Astrocyte (in vitro differentiated cells and primary cell): ENCODE data around the gene ZNF333. TPM values are rescaled to one million over a fixed set of nuclear protein-coding genes. Genes with fewer than 3 reads are reported as not detected.
"Not testable (repeated sequence)": the region's sequence is repeated elsewhere in the genome, so short reads cannot be mapped to it uniquely, and the experiment has no call there.

Experiments
- DNase-seq: peaks from one replicate; pipeline ENCODE4 v3.0.0-alpha.2; 2010; ENCODE audit warnings: low read depth
- FAIRE-seq: peaks from 2 replicates; lab custom pipeline; 2011; peaks lifted over from hg19 to GRCh38; lab: Jason Lieb, UNC
- H2AFZ ChIP-seq: 2 replicates; pipeline ENCODE4 v1.6.0; 2012; ENCODE audit warnings: low read depth, low read length, inconsistent platforms
- H3K27ac ChIP-seq: 2 replicates; pipeline ENCODE4 v1.5.1; 2011; ENCODE audit warnings: low read depth, low read length, inconsistent platforms
- H3K27me3 ChIP-seq: 2 replicates; pipeline ENCODE4 v1.6.0; 2011; ENCODE audit warnings: low read length, inconsistent platforms; ENCODE audit not compliant: insufficient read depth
- H3K36me3 ChIP-seq: 2 replicates; pipeline ENCODE4 v1.5.1; 2011; ENCODE audit warnings: low read length, inconsistent platforms; ENCODE audit not compliant: insufficient read depth
- H3K4me1 ChIP-seq: 2 replicates; pipeline ENCODE4 v1.5.1; 2011; ENCODE audit warnings: low read length, inconsistent platforms; ENCODE audit not compliant: insufficient read depth
- H3K4me2 ChIP-seq: 2 replicates; pipeline ENCODE4 v1.6.0; 2012; ENCODE audit warnings: low read length, inconsistent platforms
- H3K4me3 ChIP-seq: 2 replicates; pipeline ENCODE4 v1.5.1; 2011; ENCODE audit warnings: low read depth, mild to moderate bottlenecking, low read length, inconsistent platforms; ENCODE audit not compliant: insufficient read depth
- H3K79me2 ChIP-seq: 2 replicates; pipeline ENCODE4 v1.6.0; 2012; ENCODE audit warnings: mild to moderate bottlenecking, low read length, inconsistent platforms; ENCODE audit not compliant: insufficient read depth
- H3K9ac ChIP-seq: 2 replicates; pipeline ENCODE4 v1.6.0; 2012; ENCODE audit warnings: mild to moderate bottlenecking, low read length, inconsistent platforms
- H3K9me3 ChIP-seq: 2 replicates; pipeline ENCODE4 v1.5.1; 2012; ENCODE audit warnings: low read depth, mild to moderate bottlenecking, low read length, inconsistent platforms; ENCODE audit not compliant: insufficient read depth
- H4K20me1 ChIP-seq: 2 replicates; pipeline ENCODE4 v1.6.0; 2012; ENCODE audit warnings: low read length, inconsistent platforms; ENCODE audit not compliant: insufficient read depth
- H3K27ac Mint-ChIP-seq: one replicate; pipeline ENCODE4 v1.8.0; 2021; ENCODE audit warnings: mild to moderate bottlenecking, mixed read lengths; ENCODE audit not compliant: unreplicated experiment
- H3K27me3 Mint-ChIP-seq: one replicate; pipeline ENCODE4 v1.8.0; 2021; ENCODE audit warnings: low read depth, mixed read lengths; ENCODE audit not compliant: unreplicated experiment
- H3K36me3 Mint-ChIP-seq: one replicate; pipeline ENCODE4 v1.8.0; 2021; ENCODE audit warnings: low read depth, mixed read lengths; ENCODE audit not compliant: unreplicated experiment
- H3K4me1 Mint-ChIP-seq: one replicate; pipeline ENCODE4 v1.8.0; 2021; ENCODE audit warnings: low read depth, mixed read lengths; ENCODE audit not compliant: unreplicated experiment
- H3K4me3 Mint-ChIP-seq: one replicate; pipeline ENCODE4 v1.8.0; 2021; ENCODE audit warnings: mild to moderate bottlenecking, moderate library complexity, mixed read lengths; ENCODE audit not compliant: unreplicated experiment
- H3K9me3 Mint-ChIP-seq: one replicate; pipeline ENCODE4 v1.8.0; 2021; ENCODE audit warnings: mild to moderate bottlenecking, mixed read lengths; ENCODE audit not compliant: unreplicated experiment
- EZH2 ChIP-seq: IDR thresholded peaks from 2 replicates; pipeline ENCODE4 v1.6.1; 2012; ENCODE audit warnings: mild to moderate bottlenecking, low read length, inconsistent platforms; ENCODE audit not compliant: insufficient read depth
- total RNA-seq: library from RNA; stranded (reverse); gene quantifications from 2 replicates; pipeline ENCODE4 v1.2.1, GENCODE V29; 2021
- TF ChIP-seq, protein P1 (sequence below): IDR thresholded peaks from 2 replicates; pipeline ENCODE4 v1.5.1; 2011; ENCODE audit warnings: low read depth, mild to moderate bottlenecking, inconsistent platforms, low read length, moderate library complexity; ENCODE audit not compliant: insufficient read depth

Gene ZNF333
- total RNA-seq, 1 donor from 2014 or later = 10.4 TPM

DNA sequence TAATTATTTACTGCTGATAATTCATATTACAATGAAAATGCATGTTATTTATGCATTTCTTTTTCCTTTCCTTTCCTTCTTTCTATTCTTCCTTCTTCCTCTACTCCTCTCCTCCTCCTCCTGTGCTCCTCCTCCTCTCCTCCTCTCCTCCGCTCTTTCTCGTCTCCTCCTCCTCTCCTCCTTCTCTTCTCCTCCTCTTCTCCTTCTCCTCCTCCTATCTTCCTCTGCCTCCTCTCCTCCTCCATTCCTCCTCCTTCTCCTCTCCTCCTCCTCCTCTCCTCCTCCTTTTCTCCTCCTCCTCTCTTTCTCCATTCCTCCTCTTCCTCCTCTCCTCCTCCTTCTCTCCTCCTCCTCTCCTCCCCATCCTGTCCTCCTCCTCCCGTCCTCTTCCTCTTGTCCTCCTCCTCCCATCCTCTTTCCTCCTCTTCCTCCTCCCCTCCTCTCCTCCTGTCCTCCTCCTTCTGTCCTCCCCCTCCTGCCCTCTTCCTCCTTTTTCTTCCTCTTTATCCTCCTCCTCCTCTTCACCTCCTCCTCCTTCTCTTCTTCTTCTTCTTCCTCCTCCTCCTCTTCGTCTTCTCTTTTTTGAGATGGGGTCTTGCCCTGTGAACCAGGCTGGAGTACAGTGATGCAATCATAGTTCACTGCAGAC, 73.8 kb downstream of the ZNF333 start:
- FAIRE-seq (no peak), DNase-seq (no peak)
- Mint-ChIP-seq H3K9me3 (peaks cover 10% of the 10 kb centered on the region), H3K27ac (peak overlapping the region; percentile 18), H3K4me3 (no peak overlapping the region), H3K4me1 (no peaks in the 10 kb centered on the region), H3K27me3 (peaks cover 12% of the 10 kb centered on the region), H3K36me3 (no peaks in the 10 kb centered on the region)
- H2AFZ ChIP-seq = no peak overlapping the region
- H3K9ac ChIP-seq = no peak overlapping the region
- no peaks in the 10 kb centered on the region for H3K9me3 ChIP-seq
- no peaks in the 10 kb centered on the region for H3K36me3 ChIP-seq
- H3K4me3 ChIP-seq = no peak overlapping the region
- no peak overlapping the region for H3K27ac ChIP-seq
- no peak overlapping the region for H3K4me2 ChIP-seq
- no peaks in the 10 kb centered on the region for H3K27me3 ChIP-seq
- H4K20me1 ChIP-seq = no peaks in the 10 kb centered on the region
- no peaks in the 10 kb centered on the region for H3K4me1 ChIP-seq
- no peaks in the 10 kb centered on the region for H3K79me2 ChIP-seq
- TF ChIP-seq, protein P1, sequence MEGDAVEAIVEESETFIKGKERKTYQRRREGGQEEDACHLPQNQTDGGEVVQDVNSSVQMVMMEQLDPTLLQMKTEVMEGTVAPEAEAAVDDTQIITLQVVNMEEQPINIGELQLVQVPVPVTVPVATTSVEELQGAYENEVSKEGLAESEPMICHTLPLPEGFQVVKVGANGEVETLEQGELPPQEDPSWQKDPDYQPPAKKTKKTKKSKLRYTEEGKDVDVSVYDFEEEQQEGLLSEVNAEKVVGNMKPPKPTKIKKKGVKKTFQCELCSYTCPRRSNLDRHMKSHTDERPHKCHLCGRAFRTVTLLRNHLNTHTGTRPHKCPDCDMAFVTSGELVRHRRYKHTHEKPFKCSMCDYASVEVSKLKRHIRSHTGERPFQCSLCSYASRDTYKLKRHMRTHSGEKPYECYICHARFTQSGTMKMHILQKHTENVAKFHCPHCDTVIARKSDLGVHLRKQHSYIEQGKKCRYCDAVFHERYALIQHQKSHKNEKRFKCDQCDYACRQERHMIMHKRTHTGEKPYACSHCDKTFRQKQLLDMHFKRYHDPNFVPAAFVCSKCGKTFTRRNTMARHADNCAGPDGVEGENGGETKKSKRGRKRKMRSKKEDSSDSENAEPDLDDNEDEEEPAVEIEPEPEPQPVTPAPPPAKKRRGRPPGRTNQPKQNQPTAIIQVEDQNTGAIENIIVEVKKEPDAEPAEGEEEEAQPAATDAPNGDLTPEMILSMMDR = no peak
- TF ChIP-seq EZH2 = no peak

DNA sequence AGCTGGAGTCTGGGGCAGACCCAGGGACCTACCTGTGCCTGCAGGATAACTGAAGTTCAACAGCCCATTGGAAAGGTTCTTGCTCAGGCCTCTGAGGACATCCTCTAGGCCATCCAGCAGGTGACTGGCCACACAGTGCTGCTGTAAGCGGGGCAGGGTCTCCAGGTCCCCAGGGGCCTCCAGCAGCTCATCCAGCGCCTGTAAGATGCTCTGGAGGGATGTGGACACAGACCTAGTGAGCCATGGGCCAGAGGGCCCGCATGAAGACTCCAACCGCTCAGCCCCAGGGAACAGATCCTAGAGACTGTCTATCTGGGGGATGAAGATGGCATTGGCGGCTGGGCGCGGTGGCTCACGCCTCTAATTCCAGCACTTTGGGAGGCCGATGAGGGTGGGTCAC, 74.6 kb downstream of the ZNF333 start:
- TF ChIP-seq EZH2 = no peak
- Mint-ChIP-seq H3K27ac (no peak overlapping the region), H3K4me3 (no peak overlapping the region), H3K4me1 (no peaks in the 10 kb centered on the region), H3K9me3 (peaks cover 10% of the 10 kb centered on the region), H3K36me3 (no peaks in the 10 kb centered on the region), H3K27me3 (peaks cover 13% of the 10 kb centered on the region)
- no peak overlapping the region for H2AFZ ChIP-seq
- H3K36me3 ChIP-seq = no peaks in the 10 kb centered on the region
- no peak overlapping the region for H3K9ac ChIP-seq
- H3K27ac ChIP-seq = no peak overlapping the region
- H3K4me2 ChIP-seq = no peak overlapping the region
- H3K79me2 ChIP-seq = no peaks in the 10 kb centered on the region
- no peaks in the 10 kb centered on the region for H3K4me1 ChIP-seq
- no peak overlapping the region for H3K4me3 ChIP-seq
- DNase-seq (no peak), FAIRE-seq (no peak)
- no peaks in the 10 kb centered on the region for H3K9me3 ChIP-seq
- no peaks in the 10 kb centered on the region for H4K20me1 ChIP-seq
- H3K27me3 ChIP-seq = no peaks in the 10 kb centered on the region

DNA sequence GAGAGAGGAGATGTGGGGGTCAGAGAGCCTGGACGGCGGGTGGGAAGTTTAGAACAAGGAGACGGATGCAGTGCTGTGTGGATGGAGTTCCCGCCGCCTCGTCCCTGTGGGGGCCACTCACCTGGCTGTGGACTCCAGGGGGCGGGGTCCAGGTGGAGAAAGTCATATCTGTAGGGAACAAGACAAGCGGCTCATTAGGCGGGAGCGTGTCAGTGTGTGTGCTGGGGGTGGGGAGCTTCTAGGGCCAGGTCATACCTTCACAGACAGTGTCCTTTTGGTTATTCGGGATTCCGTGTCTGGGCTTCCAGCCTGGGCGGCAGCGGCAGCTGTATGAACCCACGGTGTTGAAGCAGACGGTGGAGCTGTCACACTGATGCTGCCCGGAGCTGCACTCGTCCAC, 75.6 kb downstream of the ZNF333 start:
- not testable (repeated sequence) for H3K4me3 Mint-ChIP-seq

DNA sequence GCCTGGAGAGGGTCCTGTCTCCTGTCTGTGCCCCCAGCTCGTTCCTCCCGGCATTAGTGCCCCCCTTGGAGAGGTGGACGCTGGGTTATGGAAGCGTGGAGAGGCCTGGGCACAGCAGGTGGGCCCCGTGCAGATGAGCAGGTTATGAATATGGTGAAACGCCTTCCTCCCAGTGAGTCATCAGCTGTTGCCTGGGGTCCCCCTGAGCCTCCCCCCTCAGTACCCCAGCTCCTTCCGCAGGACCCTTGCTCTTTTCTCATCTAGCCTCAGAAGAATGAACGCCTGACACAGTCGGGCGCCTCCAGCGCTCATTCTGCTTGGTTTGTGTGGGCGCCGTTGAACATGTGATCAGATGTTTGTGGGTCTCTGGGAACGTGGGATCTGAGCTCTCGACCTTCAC, 76.0 kb downstream of the ZNF333 start:
- not testable (repeated sequence) for H3K4me1 Mint-ChIP-seq, FAIRE-seq, H3K4me2 ChIP-seq

More for the DNA sequence above, 75.6 kb downstream of the ZNF333 start:
- not testable (repeated sequence) for H3K27me3 ChIP-seq, DNase-seq, H3K36me3 Mint-ChIP-seq, H3K9ac ChIP-seq, H3K36me3 ChIP-seq, H2AFZ ChIP-seq, H3K9me3 Mint-ChIP-seq, FAIRE-seq, H3K27ac ChIP-seq, H3K4me1 Mint-ChIP-seq, H3K9me3 ChIP-seq, H3K4me3 ChIP-seq, H3K27ac Mint-ChIP-seq, H3K4me2 ChIP-seq, H3K4me1 ChIP-seq, H3K79me2 ChIP-seq, H4K20me1 ChIP-seq
- peaks cover 16% of the 10 kb centered on the region for H3K27me3 Mint-ChIP-seq

More for the DNA sequence above, 76.0 kb downstream of the ZNF333 start:
- H3K4me3 ChIP-seq, H3K36me3 Mint-ChIP-seq, H3K4me3 Mint-ChIP-seq, H3K4me1 ChIP-seq, H3K27ac ChIP-seq, H3K79me2 ChIP-seq, H3K9me3 Mint-ChIP-seq, H3K36me3 ChIP-seq, H3K9ac ChIP-seq, H4K20me1 ChIP-seq, DNase-seq, H3K9me3 ChIP-seq, H3K27me3 ChIP-seq, H2AFZ ChIP-seq, H3K27ac Mint-ChIP-seq: not testable (repeated sequence)
- H3K27me3 Mint-ChIP-seq = peaks cover 16% of the 10 kb centered on the region
